ENCODE results near the gene RPL6.
A peak's percentile ranks its signal among the peaks of the same experiment; 100 is the strongest.
"Not testable (repeated sequence)": the region's sequence is repeated elsewhere in the genome, so short reads cannot be mapped to it uniquely, and the experiment has no call there.

Gene RPL6

GRCh38 chr12:112418273-112418607 is 8.8 kb upstream of the RPL6 start:
- Histone ChIP-seq H3K36me3 (ENCODE audit: control insufficient read depth in 1 of 2, insufficient read depth in 2 of 2, low read length in 2 of 2) (no peaks in the 10 kb centered on the region), H3K14ac (ENCODE audit: low read length) (peak overlapping the region; percentile 78), H2AFZ (ENCODE audit: insufficient read depth, low read length, poor library complexity) (peak overlapping the region; percentile 75), H3K4me1 (ENCODE audit: control insufficient read depth in 1 of 2, insufficient read depth in 2 of 2, low read length in 2 of 2) (peaks cover 0 to 4% of the 10 kb centered on the region in 2 experiments), H4K8ac (ENCODE audit: low read depth, low read length) (peak overlapping the region; percentile 97), H3K79me1 (ENCODE audit: low read length) (peaks cover 11% of the 10 kb centered on the region), H3K27ac (ENCODE audit: low read depth, low read length) (peak overlapping the region; percentile 94), H2AK5ac (ENCODE audit: low read length) (no peak overlapping the region), H3K79me2 (ENCODE audit: control insufficient read depth, insufficient read depth, low read length, poor library complexity) (peaks cover 14% of the 10 kb centered on the region), H3K4me2 (ENCODE audit: low read length) (peak overlapping the region; percentile 68), H3K4me3 (ENCODE audit: low read depth, low read length) (peak overlapping the region; percentile 98), H2BK120ac (ENCODE audit: insufficient read depth, low read length, poor library complexity) (peak overlapping the region; percentile 67), H3K9me3 (ENCODE audit: insufficient read depth, low read depth, low read length) (no peaks in the 10 kb centered on the region), H3K18ac (ENCODE audit: low read length) (peak overlapping the region; percentile 48), H3K23ac (ENCODE audit: low read length) (no peak overlapping the region), H4K91ac (ENCODE audit: low read depth, low read length) (peak overlapping the region; percentile 72), H3K4ac (ENCODE audit: low read depth, low read length) (peak overlapping the region; percentile 35), H4K12ac (ENCODE audit: low read depth, low read length) (peak overlapping the region; percentile 80), H2BK12ac (ENCODE audit: low read length) (no peak overlapping the region), H3K9ac (ENCODE audit: low read length) (peak overlapping the region; percentile 96), H2BK5ac (ENCODE audit: low read depth, low read length, poor library complexity) (no peak overlapping the region), H3K27me3 (ENCODE audit: insufficient read depth, low read length) (no peaks in the 10 kb centered on the region)
- no CpG with 5 or more reads among the region's 18 CpGs for WGBS (ENCODE audit: extremely low coverage, insufficient coverage, insufficient read length)
- DNase-seq, result no peak

- not testable (repeated sequence) for H3K4me1 ChIP-seq (ENCODE audit: control insufficient read depth in 1 of 2, insufficient read depth in 2 of 2, low read length in 2 of 2); H3K14ac ChIP-seq (ENCODE audit: low read length); H3K4ac ChIP-seq (ENCODE audit: low read depth, low read length); H2BK12ac ChIP-seq (ENCODE audit: low read length); H4K91ac ChIP-seq (ENCODE audit: low read depth, low read length); H3K9me3 ChIP-seq (ENCODE audit: insufficient read depth, low read depth, low read length); H2BK120ac ChIP-seq (ENCODE audit: insufficient read depth, low read length, poor library complexity); H3K9ac ChIP-seq (ENCODE audit: low read length); H3K27me3 ChIP-seq (ENCODE audit: insufficient read depth, low read length); H3K36me3 ChIP-seq (ENCODE audit: control insufficient read depth in 1 of 2, insufficient read depth in 2 of 2, low read length in 2 of 2); DNase-seq; H3K18ac ChIP-seq (ENCODE audit: low read length); H3K23ac ChIP-seq (ENCODE audit: low read length); H2AK5ac ChIP-seq (ENCODE audit: low read length); H3K27ac ChIP-seq (ENCODE audit: low read depth, low read length); H4K12ac ChIP-seq (ENCODE audit: low read depth, low read length); H3K4me2 ChIP-seq (ENCODE audit: low read length); H3K4me3 ChIP-seq (ENCODE audit: low read depth, low read length); H2AFZ ChIP-seq (ENCODE audit: insufficient read depth, low read length, poor library complexity); H4K8ac ChIP-seq (ENCODE audit: low read depth, low read length); H2BK5ac ChIP-seq (ENCODE audit: low read depth, low read length, poor library complexity)
- H3K79me1 ChIP-seq (ENCODE audit: low read length), result peaks cover 11% of the 10 kb centered on the region
- WGBS (ENCODE audit: extremely low coverage, insufficient coverage, insufficient read length), result no CpG with 5 or more reads among the region's 4 CpGs
- H3K79me2 ChIP-seq (ENCODE audit: control insufficient read depth, insufficient read depth, low read length, poor library complexity), result peaks cover 11% of the 10 kb centered on the region
Observed at GRCh38 chr12:112415457-112415856, 6.1 kb upstream of the RPL6 start.

GRCh38 chr12:112413855-112414625 is 4.6 kb upstream of the RPL6 start:
- no peak overlapping the region for H2BK12ac ChIP-seq (ENCODE audit: low read length)
- H3K18ac ChIP-seq (ENCODE audit: low read length), result no peak overlapping the region
- peaks cover 9% of the 10 kb centered on the region for H3K79me2 ChIP-seq (ENCODE audit: control insufficient read depth, insufficient read depth, low read length, poor library complexity)
- H3K27ac ChIP-seq (ENCODE audit: low read depth, low read length), result no peak overlapping the region
- no peak overlapping the region for H3K14ac ChIP-seq (ENCODE audit: low read length)
- no peak overlapping the region for H4K91ac ChIP-seq (ENCODE audit: low read depth, low read length)
- no peak overlapping the region for H2BK120ac ChIP-seq (ENCODE audit: insufficient read depth, low read length, poor library complexity)
- H4K8ac ChIP-seq (ENCODE audit: low read depth, low read length), result no peak overlapping the region
- no peak overlapping the region for H3K4me3 ChIP-seq (ENCODE audit: low read depth, low read length)
- H3K36me3 ChIP-seq (ENCODE audit: control insufficient read depth in 1 of 2, insufficient read depth in 2 of 2, low read length in 2 of 2), result no peaks in the 10 kb centered on the region
- H3K23ac ChIP-seq (ENCODE audit: low read length), result no peak overlapping the region
- H4K12ac ChIP-seq (ENCODE audit: low read depth, low read length), result no peak overlapping the region
- no peak for DNase-seq
- no peak overlapping the region for H2BK5ac ChIP-seq (ENCODE audit: low read depth, low read length, poor library complexity)
- peaks cover 9% of the 10 kb centered on the region for H3K79me1 ChIP-seq (ENCODE audit: low read length)
- H3K9me3 ChIP-seq (ENCODE audit: insufficient read depth, low read depth, low read length), result no peaks in the 10 kb centered on the region
- no peak overlapping the region for H3K9ac ChIP-seq (ENCODE audit: low read length)
- H3K4me2 ChIP-seq (ENCODE audit: low read length), result no peak overlapping the region
- H2AK5ac ChIP-seq (ENCODE audit: low read length), result no peak overlapping the region
- H3K27me3 ChIP-seq (ENCODE audit: insufficient read depth, low read length), result no peaks in the 10 kb centered on the region
- WGBS (ENCODE audit: extremely low coverage, insufficient coverage, insufficient read length), result no CpG with 5 or more reads among the region's 2 CpGs
- peaks cover 0 to 4% of the 10 kb centered on the region in 2 experiments for H3K4me1 ChIP-seq (ENCODE audit: control insufficient read depth in 1 of 2, insufficient read depth in 2 of 2, low read length in 2 of 2)
- H2AFZ ChIP-seq (ENCODE audit: insufficient read depth, low read length, poor library complexity), result no peak overlapping the region
- H3K4ac ChIP-seq (ENCODE audit: low read depth, low read length), result no peak overlapping the region

GRCh38 chr12:112409906-112410244 is 470 bp upstream of the RPL6 start:
- Histone ChIP-seq H3K9me3 (ENCODE audit: insufficient read depth, low read depth, low read length) (no peaks in the 10 kb centered on the region), H3K79me2 (ENCODE audit: control insufficient read depth, insufficient read depth, low read length, poor library complexity) (peaks cover 5% of the 10 kb centered on the region), H4K8ac (ENCODE audit: low read depth, low read length) (peak overlapping the region; percentile 55), H3K36me3 (ENCODE audit: control insufficient read depth in 1 of 2, insufficient read depth in 2 of 2, low read length in 2 of 2) (peaks cover 7 to 26% of the 10 kb centered on the region in 2 experiments), H3K4me1 (ENCODE audit: control insufficient read depth in 1 of 2, insufficient read depth in 2 of 2, low read length in 2 of 2) (peaks cover 0 to 3% of the 10 kb centered on the region in 2 experiments), H3K14ac (ENCODE audit: low read length) (no peak overlapping the region), H2AFZ (ENCODE audit: insufficient read depth, low read length, poor library complexity) (no peak overlapping the region), H3K9ac (ENCODE audit: low read length) (no peak overlapping the region), H3K4me2 (ENCODE audit: low read length) (no peak overlapping the region), H4K12ac (ENCODE audit: low read depth, low read length) (no peak overlapping the region), H3K23ac (ENCODE audit: low read length) (no peak overlapping the region), H3K4me3 (ENCODE audit: low read depth, low read length) (no peak overlapping the region), H4K91ac (ENCODE audit: low read depth, low read length) (no peak overlapping the region), H2AK5ac (ENCODE audit: low read length) (no peak overlapping the region), H3K18ac (ENCODE audit: low read length) (no peak overlapping the region), H3K4ac (ENCODE audit: low read depth, low read length) (no peak overlapping the region), H2BK12ac (ENCODE audit: low read length) (no peak overlapping the region), H2BK120ac (ENCODE audit: insufficient read depth, low read length, poor library complexity) (no peak overlapping the region), H2BK5ac (ENCODE audit: low read depth, low read length, poor library complexity) (no peak overlapping the region), H3K79me1 (ENCODE audit: low read length) (peaks cover 5% of the 10 kb centered on the region), H3K27me3 (ENCODE audit: insufficient read depth, low read length) (no peaks in the 10 kb centered on the region), H3K27ac (ENCODE audit: low read depth, low read length) (no peak overlapping the region)
- no CpG with 5 or more reads among the region's 14 CpGs for WGBS (ENCODE audit: extremely low coverage, insufficient coverage, insufficient read length)
- DNase-seq, result no peak

Measured in trophoblast cell (in vitro differentiated cells and primary cell).